ENCODE measurements around the gene ARHGAP12.
"Not testable (repeated sequence)": the region's sequence is repeated elsewhere in the genome, so short reads cannot be mapped to it uniquely, and the experiment has no call there.

Gene ARHGAP12

GRCh38 chr10:31924833-31925232, 3.8 kb downstream of the ARHGAP12 start:
- no peak for DNase-seq

- DNase-seq: no peak
These were observed 5.2 kb downstream of the ARHGAP12 start for GRCh38 chr10:31923389-31923788.

GRCh38 chr10:31921031-31921430, 7.6 kb downstream of the ARHGAP12 start:
- DNase-seq: no peak

GRCh38 chr10:31920538-31920937, 8.1 kb downstream of the ARHGAP12 start:
- no peak for DNase-seq

GRCh38 chr10:31918671-31919409, 9.8 kb downstream of the ARHGAP12 start:
- no peak for DNase-seq

GRCh38 chr10:31914370-31914769, 14.3 kb downstream of the ARHGAP12 start:
- DNase-seq: no peak

GRCh38 chr10:31912898-31913850, 15.5 kb downstream of the ARHGAP12 start:
- DNase-seq: no peak

- DNase-seq: no peak
These were observed 16.3 kb downstream of the ARHGAP12 start for GRCh38 chr10:31912289-31912688.

GRCh38 chr10:31910016-31910415, 18.6 kb downstream of the ARHGAP12 start:
- DNase-seq: no peak

- DNase-seq: no peak
These were observed 20.5 kb downstream of the ARHGAP12 start for GRCh38 chr10:31908157-31908556.

GRCh38 chr10:31906039-31906438, 22.6 kb downstream of the ARHGAP12 start:
- no peak for DNase-seq

GRCh38 chr10:31905586-31905985, 23.0 kb downstream of the ARHGAP12 start:
- DNase-seq: no peak

- no peak for DNase-seq
These were observed 26.0 kb downstream of the ARHGAP12 start for GRCh38 chr10:31902625-31903024.

GRCh38 chr10:31897506-31897905, 31.1 kb downstream of the ARHGAP12 start:
- DNase-seq: no peak

- no peak for DNase-seq
These were observed 31.7 kb downstream of the ARHGAP12 start for GRCh38 chr10:31896968-31897384.

GRCh38 chr10:31895722-31896121, 32.9 kb downstream of the ARHGAP12 start:
- not testable (repeated sequence) for DNase-seq

- DNase-seq: no peak
These were observed 40.2 kb downstream of the ARHGAP12 start for GRCh38 chr10:31888442-31888841.

- DNase-seq: no peak
These were observed 40.8 kb downstream of the ARHGAP12 start for GRCh38 chr10:31887850-31888249.

GRCh38 chr10:31886885-31887284, 41.7 kb downstream of the ARHGAP12 start:
- no peak for DNase-seq

- no peak for DNase-seq
These were observed 42.7 kb downstream of the ARHGAP12 start for GRCh38 chr10:31885971-31886370.

- no peak for DNase-seq
These were observed 44.2 kb downstream of the ARHGAP12 start for GRCh38 chr10:31884386-31884785.

- no peak for DNase-seq
These were observed 45.2 kb downstream of the ARHGAP12 start for GRCh38 chr10:31883397-31883796.

GRCh38 chr10:31878486-31878885, 50.1 kb downstream of the ARHGAP12 start:
- DNase-seq: no peak
